Measurements from ENCODE around the gene GPX3. TPM values are rescaled to one million over a fixed set of nuclear protein-coding genes. Genes with fewer than 3 reads are reported as not detected.

Gene GPX3
- polyA plus RNA-seq, 1 of the 3 experiments (the other 2 are of a cell fraction) = 3.2 TPM

- DNase-seq = no peak
- no peak overlapping the region for H3K4me3 ChIP-seq (ENCODE audit: low read depth in 2 of 2, low read length in 1 of 2)
- TF ChIP-seq USF2 (IDR thresholded peaks at IDR 0.05; ENCODE audit: borderline replicate concordance, low read depth, low read length) (no peak), CTCF (IDR thresholded peaks at IDR 0.05) (no peak), FOSL2 (IDR thresholded peaks at IDR 0.05; ENCODE audit: borderline replicate concordance, low read depth) (no peak), TEAD4 (IDR thresholded peaks at IDR 0.05; ENCODE audit: borderline replicate concordance, insufficient read depth) (no peak), TAF1 (IDR thresholded peaks at IDR 0.05; ENCODE audit: borderline replicate concordance, low read depth, low read length) (no peak), MXI1 (IDR thresholded peaks at IDR 0.05; ENCODE audit: low read depth, low read length) (no peak), FOXJ3 (CRISPR knock-in tag; IDR thresholded peaks at IDR 0.05) (no peak), PBX3 (IDR thresholded peaks at IDR 0.05) (no peak), EP300 (IDR thresholded peaks at IDR 0.05; ENCODE audit: borderline replicate concordance in 1 of 2, low read depth in 1 of 2, low read length in 1 of 2) (no peak), RFX5 (IDR thresholded peaks at IDR 0.05; ENCODE audit: low read length) (no peak), SIN3A (IDR thresholded peaks at IDR 0.05; ENCODE audit: borderline replicate concordance, low read depth, low read length) (no peak), MAX (IDR thresholded peaks at IDR 0.05; ENCODE audit: low read depth) (no peak), ZBTB33 (IDR thresholded peaks at IDR 0.05; ENCODE audit: borderline replicate concordance, low read depth) (no peak), SMC3 (IDR thresholded peaks at IDR 0.05; ENCODE audit: low read depth, low read length) (no peak), REST (IDR thresholded peaks at IDR 0.05; ENCODE audit: low read depth, low read length) (no peak), NFIC (IDR thresholded peaks at IDR 0.05; ENCODE audit: borderline replicate concordance) (no peak), IRF3 (IDR thresholded peaks at IDR 0.05; ENCODE audit: low read depth, low read length) (no peak), NRF1 (IDR thresholded peaks at IDR 0.05; ENCODE audit: low read depth, low read length) (no peak)
- H3K27ac ChIP-seq (ENCODE audit: low read depth in 2 of 2, low read length in 1 of 2) = no peak overlapping the region
- H3K9me3 ChIP-seq = no peaks in the 10 kb centered on the region
- H3F3A ChIP-seq (replicated peaks; ENCODE audit: insufficient read depth) = no peaks in the 10 kb centered on the region
- WGBS (ENCODE audit: low lambda C conversion rate) = 32% methylated on average over 5 of the region's 5 CpGs
- H3K9me2 ChIP-seq = no peaks in the 10 kb centered on the region
- H3K36me3 ChIP-seq (replicated peaks in 1 of 2; ENCODE audit: control insufficient read depth in 1 of 2, insufficient read depth in 2 of 2, low read length in 1 of 2) = no peaks in the 10 kb centered on the region
- H4K20me1 ChIP-seq (ENCODE audit: insufficient read depth) = no peaks in the 10 kb centered on the region
- no peak overlapping the region for H3K9ac ChIP-seq
- H2AFZ ChIP-seq (ENCODE audit: low read depth) = no peak overlapping the region
- H3K4me2 ChIP-seq = no peak overlapping the region
- ChIA-PET POLR2A (no interaction called here), CTCF (interaction anchor here (1.0 to 1.8 kb wide), 5 partner anchors 43 to 160 kb away, joined by 3 to 10 read pairs (median 5); no protein-coding TSS in a partner anchor)
- H3K79me2 ChIP-seq (ENCODE audit: insufficient read depth) = no peaks in the 10 kb centered on the region
- H3K27me3 ChIP-seq (ENCODE audit: insufficient read depth) = no peaks in the 10 kb centered on the region
- no peaks in the 10 kb centered on the region for H3K4me1 ChIP-seq (ENCODE audit: control insufficient read depth in 1 of 2, insufficient read depth in 2 of 2, low read depth in 1 of 2, low read length in 1 of 2)
Measured at GRCh38 chr5:151005187-151005949, 15.0 kb upstream of the GPX3 start.
